DOHH2 (cell line): Measurements from ENCODE around the gene ATXN7L1.

ENCODE experiments used
- H3F3A ChIP-seq: fragments of 200-600 bp; sonication (generic), shearing (Covaris generic); 2 replicates; pipeline ENCODE4 v1.6.0; 2016; ENCODE audit warnings: antibody characterized with exemption, mild to moderate bottlenecking; ENCODE audit not compliant: control insufficient read depth, insufficient read depth
- H3K27ac ChIP-seq: fragments of 200-600 bp; sonication (generic); 2 replicates; pipeline ENCODE4 v1.5.1; 2014; ENCODE audit warnings: low read depth, mild to moderate bottlenecking, low read length, moderate library complexity
- H3K27me3 ChIP-seq: fragments of 200-600 bp; sonication (generic); 2 replicates; pipeline ENCODE4 v1.6.1; 2014; ENCODE audit warnings: mild to moderate bottlenecking, low read length, mixed read lengths; ENCODE audit not compliant: control insufficient read depth
- H3K36me3 ChIP-seq: fragments of 200-600 bp; sonication (generic); 2 replicates; pipeline ENCODE4 v1.6.1; 2014; ENCODE audit warnings: mild to moderate bottlenecking, low read length, moderate library complexity, mixed read lengths; ENCODE audit not compliant: control insufficient read depth
- H3K4me1 ChIP-seq: fragments of 200-600 bp; sonication (generic); 2 replicates; pipeline ENCODE4 v1.6.1; 2014; ENCODE audit warnings: mild to moderate bottlenecking, low read length, mixed read lengths; ENCODE audit not compliant: control insufficient read depth
- H3K4me2 ChIP-seq: fragments of 200-600 bp; sonication (generic); 2 replicates; pipeline ENCODE4 v1.6.0; 2014; ENCODE audit warnings: mild to moderate bottlenecking, low read length, moderate library complexity
- H3K4me3 ChIP-seq: fragments of 200-600 bp; sonication (generic); 2 replicates; pipeline ENCODE4 v1.5.1; 2014; ENCODE audit warnings: mild to moderate bottlenecking, low read length, mixed read lengths
- H3K79me2 ChIP-seq: fragments of 200-600 bp; sonication (generic); 2 replicates; pipeline ENCODE4 v1.6.1; 2014; ENCODE audit warnings: mild to moderate bottlenecking, low read length, mixed read lengths; ENCODE audit not compliant: control insufficient read depth
- H3K9me2 ChIP-seq: fragments of 200-600 bp; sonication (generic); replicated peaks from 2 replicates; pipeline ENCODE4 v1.6.1; 2014; ENCODE audit warnings: mild to moderate bottlenecking, low read length, mixed read lengths; ENCODE audit not compliant: control insufficient read depth
- H3K9me3 ChIP-seq: fragments of 200-600 bp; sonication (generic); 2 replicates; pipeline ENCODE4 v1.6.1; 2014; ENCODE audit warnings: antibody characterized with exemption, low read length, mixed read lengths; ENCODE audit not compliant: control insufficient read depth, insufficient read depth
- H4K20me1 ChIP-seq: fragments of 200-600 bp; sonication (generic); 2 replicates; pipeline ENCODE4 v1.6.0; 2014; ENCODE audit warnings: low read depth, mild to moderate bottlenecking, antibody characterized with exemption, low read length, moderate library complexity; ENCODE audit not compliant: control insufficient read depth, insufficient read depth
- EZH2phosphoT487 ChIP-seq: fragments of 200-600 bp; sonication (generic); IDR thresholded peaks from 2 replicates; pipeline ENCODE4 v1.6.1; 2017; ENCODE audit warnings: borderline replicate concordance, mild to moderate bottlenecking, antibody characterized with exemption, low read length, moderate library complexity, mixed read lengths
- TF ChIP-seq, protein P1 (sequence below): fragments of 200-600 bp; sonication (generic); IDR thresholded peaks from one replicate; pipeline ENCODE4 v1.5.1; 2014; ENCODE audit warnings: antibody characterized with exemption, mild to moderate bottlenecking, low read depth, low read length; ENCODE audit not compliant: poor library complexity, severe bottlenecking

Gene ATXN7L1

DNA sequence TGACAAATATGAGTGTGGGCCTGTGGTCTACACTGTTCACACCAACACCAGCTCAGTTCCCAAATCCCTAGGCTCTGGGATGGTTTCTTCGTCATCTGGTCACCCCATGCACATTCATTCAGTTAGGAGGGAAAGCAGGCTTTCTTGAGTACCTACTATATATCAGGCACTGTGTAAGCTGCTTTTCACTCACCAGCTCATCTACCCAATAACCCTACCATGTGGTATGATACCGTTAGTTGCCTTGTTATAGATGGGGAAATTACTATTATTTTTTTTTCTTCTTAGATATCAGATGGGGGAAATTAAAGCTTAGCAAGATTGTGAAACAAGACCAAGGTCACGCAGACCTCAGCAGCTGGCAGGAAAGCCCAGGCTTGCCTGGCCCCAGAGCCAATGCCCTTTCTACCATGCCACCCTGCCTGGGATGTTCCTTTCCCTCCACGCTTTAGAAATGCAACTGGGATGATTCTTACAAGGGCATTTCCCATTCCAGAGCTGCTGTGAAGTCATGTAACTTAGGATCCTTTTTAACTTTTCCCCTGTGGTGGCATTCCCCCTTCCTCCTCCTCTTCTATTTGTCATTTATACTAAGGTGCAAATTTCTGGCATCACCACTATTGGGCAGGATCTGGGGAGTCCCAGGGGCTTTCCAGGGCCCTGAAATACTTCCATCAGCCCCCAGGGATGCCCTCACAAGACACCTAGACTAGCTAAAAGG, 202.0 kb downstream of the ATXN7L1 start:
- Histone ChIP-seq H3K4me2 (no peak overlapping the region), H3K9me3 (no peaks in the 10 kb centered on the region), H3K36me3 (peaks cover 6% of the 10 kb centered on the region), H3K79me2 (peaks cover 14% of the 10 kb centered on the region), H3K27ac (no peak overlapping the region), H3K4me3 (no peak overlapping the region), H3K27me3 (no peaks in the 10 kb centered on the region), H3F3A (no peaks in the 10 kb centered on the region; the same call in 1 of the 2 replicates), H3K9me2 (no peaks in the 10 kb centered on the region), H3K4me1 (peaks cover 44% of the 10 kb centered on the region), H4K20me1 (no peaks in the 10 kb centered on the region)
- TF ChIP-seq, protein P1, sequence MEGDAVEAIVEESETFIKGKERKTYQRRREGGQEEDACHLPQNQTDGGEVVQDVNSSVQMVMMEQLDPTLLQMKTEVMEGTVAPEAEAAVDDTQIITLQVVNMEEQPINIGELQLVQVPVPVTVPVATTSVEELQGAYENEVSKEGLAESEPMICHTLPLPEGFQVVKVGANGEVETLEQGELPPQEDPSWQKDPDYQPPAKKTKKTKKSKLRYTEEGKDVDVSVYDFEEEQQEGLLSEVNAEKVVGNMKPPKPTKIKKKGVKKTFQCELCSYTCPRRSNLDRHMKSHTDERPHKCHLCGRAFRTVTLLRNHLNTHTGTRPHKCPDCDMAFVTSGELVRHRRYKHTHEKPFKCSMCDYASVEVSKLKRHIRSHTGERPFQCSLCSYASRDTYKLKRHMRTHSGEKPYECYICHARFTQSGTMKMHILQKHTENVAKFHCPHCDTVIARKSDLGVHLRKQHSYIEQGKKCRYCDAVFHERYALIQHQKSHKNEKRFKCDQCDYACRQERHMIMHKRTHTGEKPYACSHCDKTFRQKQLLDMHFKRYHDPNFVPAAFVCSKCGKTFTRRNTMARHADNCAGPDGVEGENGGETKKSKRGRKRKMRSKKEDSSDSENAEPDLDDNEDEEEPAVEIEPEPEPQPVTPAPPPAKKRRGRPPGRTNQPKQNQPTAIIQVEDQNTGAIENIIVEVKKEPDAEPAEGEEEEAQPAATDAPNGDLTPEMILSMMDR: no peak
- no peak for TF ChIP-seq EZH2phosphoT487

DNA sequence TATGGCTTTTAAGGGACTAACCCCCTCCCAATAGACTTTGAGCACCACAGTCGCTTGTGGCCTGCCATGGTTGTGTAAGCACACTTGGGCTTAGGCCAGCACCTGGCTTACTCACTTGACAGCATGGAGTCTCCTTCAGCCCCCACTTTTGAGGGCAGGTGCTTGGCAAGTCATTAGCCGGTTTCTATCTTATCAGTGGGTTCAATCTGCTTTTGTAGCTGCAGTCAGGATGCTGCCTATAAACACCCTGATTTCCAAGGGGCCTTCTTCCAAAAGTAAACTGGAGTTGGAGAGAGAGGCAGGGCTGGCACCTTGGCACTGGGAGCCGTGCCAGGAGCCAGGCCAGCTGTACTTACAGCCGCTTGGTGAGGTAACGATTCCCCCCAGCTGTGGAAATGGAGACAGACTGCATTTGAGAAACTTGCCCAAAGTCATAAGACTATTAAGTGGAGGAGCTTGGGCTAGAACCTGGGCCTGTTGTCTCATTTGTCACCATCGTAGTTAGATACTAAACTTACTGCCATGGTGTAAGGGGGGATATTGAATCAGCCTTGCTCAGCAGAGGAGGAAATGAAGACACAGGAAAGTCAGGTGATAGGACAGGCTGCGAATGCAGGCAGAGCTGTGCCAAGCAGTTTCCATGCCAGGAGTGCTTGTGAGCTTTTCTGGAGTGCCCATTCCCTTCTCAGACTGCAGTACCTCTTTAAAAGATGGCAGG, 202.9 kb downstream of the ATXN7L1 start:
- Histone ChIP-seq H3K4me2 (no peak overlapping the region), H3K27ac (no peak overlapping the region), H3K9me3 (no peaks in the 10 kb centered on the region), H3K4me3 (no peak overlapping the region), H3K4me1 (peaks cover 36% of the 10 kb centered on the region), H3K79me2 (peaks cover 10% of the 10 kb centered on the region), H3K27me3 (no peaks in the 10 kb centered on the region), H3F3A (no peaks in the 10 kb centered on the region; the same call in 1 of the 2 replicates), H3K9me2 (no peaks in the 10 kb centered on the region), H4K20me1 (no peaks in the 10 kb centered on the region), H3K36me3 (peaks cover 6% of the 10 kb centered on the region)
- TF ChIP-seq EZH2phosphoT487: no peak
- TF ChIP-seq, protein P1: no peak

DNA sequence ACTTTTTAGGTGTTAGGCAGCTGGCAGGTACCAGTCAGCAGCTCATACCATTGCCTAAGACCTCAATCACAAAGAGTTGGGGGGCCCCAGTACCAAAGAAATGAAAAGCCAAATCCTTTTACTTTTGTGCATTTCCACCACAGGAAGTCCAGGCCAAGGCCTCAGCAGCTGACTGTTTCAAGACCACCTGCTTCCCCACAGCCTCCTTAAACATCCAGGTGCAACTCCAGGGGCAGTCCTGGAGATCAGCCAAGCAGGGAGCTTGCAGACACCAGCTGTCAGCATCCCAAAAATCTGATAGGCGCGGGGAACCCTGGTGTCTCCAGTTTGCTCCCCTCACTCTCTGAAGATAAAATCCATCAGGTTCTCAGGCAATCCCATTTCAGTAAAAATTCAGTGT, 203.6 kb downstream of the ATXN7L1 start:
- no peaks in the 10 kb centered on the region for H3K27me3 ChIP-seq
- no peak overlapping the region for H3K4me2 ChIP-seq

More for the DNA sequence above, 203.6 kb downstream of the ATXN7L1 start:
- Histone ChIP-seq H3F3A (no peaks in the 10 kb centered on the region; the same call in 1 of the 2 replicates), H3K79me2 (peaks cover 5% of the 10 kb centered on the region), H3K9me3 (no peaks in the 10 kb centered on the region), H3K4me3 (no peak overlapping the region), H3K36me3 (peaks cover 6% of the 10 kb centered on the region), H3K9me2 (no peaks in the 10 kb centered on the region), H3K27ac (no peak overlapping the region), H4K20me1 (no peaks in the 10 kb centered on the region), H3K4me1 (peaks cover 28% of the 10 kb centered on the region)
- TF ChIP-seq EZH2phosphoT487: no peak
- TF ChIP-seq, protein P1: no peak
